ENCODE measurements around the gene CEP104.

Gene CEP104

GRCh38 chr1:3790952-3791351 is 66.1 kb downstream of the CEP104 start:
- DNase-seq = no peak

- no peak for DNase-seq
Measured at GRCh38 chr1:3790500-3790923, 66.5 kb downstream of the CEP104 start.

- DNase-seq = no peak
Measured at GRCh38 chr1:3789421-3790300, 67.3 kb downstream of the CEP104 start.

- DNase-seq = no peak
Measured at GRCh38 chr1:3788756-3789420, 68.1 kb downstream of the CEP104 start.

- DNase-seq = no peak
Measured at GRCh38 chr1:3787745-3788605, 69.0 kb downstream of the CEP104 start.

GRCh38 chr1:3787349-3787715 is 69.7 kb downstream of the CEP104 start:
- DNase-seq = no peak

GRCh38 chr1:3786468-3787348 is 70.3 kb downstream of the CEP104 start:
- DNase-seq = no peak

- DNase-seq = no peak
Measured at GRCh38 chr1:3785456-3786157, 71.4 kb downstream of the CEP104 start.

- DNase-seq = no peak
Measured at GRCh38 chr1:3785045-3785444, 72.0 kb downstream of the CEP104 start.

GRCh38 chr1:3783651-3784474 is 73.1 kb downstream of the CEP104 start:
- DNase-seq = no peak

- DNase-seq = no peak
Measured at GRCh38 chr1:3780901-3781300, 76.1 kb downstream of the CEP104 start.

- no peak for DNase-seq
Measured at GRCh38 chr1:3779912-3780416, 77.0 kb downstream of the CEP104 start.

- DNase-seq = no peak
Measured at GRCh38 chr1:3779265-3779911, 77.6 kb downstream of the CEP104 start.

GRCh38 chr1:3778590-3779264 is 78.3 kb downstream of the CEP104 start:
- no peak for DNase-seq

- no peak for DNase-seq
Measured at GRCh38 chr1:3777647-3778589, 79.1 kb downstream of the CEP104 start.

- DNase-seq = no peak
Measured at GRCh38 chr1:3777078-3777547, 79.9 kb downstream of the CEP104 start.

GRCh38 chr1:3776231-3776961 is 80.6 kb downstream of the CEP104 start:
- DNase-seq = no peak

Measured in activated T-cell treated with anti-CD3 and anti-CD28 coated beads for 4 hours (primary cell).